HG03025 (cell line): ENCODE results near the gene DAGLA.

Experiments used
- ATAC-seq: cut with Tn5 transposase; IDR thresholded peaks from one replicate; pipeline ENCODE4 v1.9.1; 2021; ENCODE audit warnings: mild to moderate bottlenecking, moderate library complexity; ENCODE audit not compliant: unreplicated experiment, low FRiP score

Gene DAGLA

DNA sequence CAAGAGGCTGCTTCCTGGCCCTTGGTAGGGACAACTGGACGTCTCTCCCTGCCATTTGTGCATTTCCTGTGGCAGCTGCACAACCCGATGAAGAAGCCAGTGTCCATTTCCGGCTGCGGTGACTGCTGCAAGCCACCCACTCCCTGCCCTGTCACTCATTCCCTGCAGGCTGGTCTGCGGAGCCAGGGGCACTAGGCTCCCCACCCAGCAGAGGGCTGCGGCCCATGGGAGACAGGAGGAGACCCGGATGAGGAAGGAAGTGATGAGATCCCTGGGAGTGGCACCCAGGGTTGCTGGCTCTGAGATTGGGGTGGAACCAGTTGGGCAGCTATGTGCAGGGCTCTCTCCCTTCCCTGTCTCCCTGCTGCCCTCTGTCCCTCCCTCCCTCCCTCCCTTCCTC lies 62.2 kb downstream of the DAGLA start:
- ATAC-seq = no peak

DNA sequence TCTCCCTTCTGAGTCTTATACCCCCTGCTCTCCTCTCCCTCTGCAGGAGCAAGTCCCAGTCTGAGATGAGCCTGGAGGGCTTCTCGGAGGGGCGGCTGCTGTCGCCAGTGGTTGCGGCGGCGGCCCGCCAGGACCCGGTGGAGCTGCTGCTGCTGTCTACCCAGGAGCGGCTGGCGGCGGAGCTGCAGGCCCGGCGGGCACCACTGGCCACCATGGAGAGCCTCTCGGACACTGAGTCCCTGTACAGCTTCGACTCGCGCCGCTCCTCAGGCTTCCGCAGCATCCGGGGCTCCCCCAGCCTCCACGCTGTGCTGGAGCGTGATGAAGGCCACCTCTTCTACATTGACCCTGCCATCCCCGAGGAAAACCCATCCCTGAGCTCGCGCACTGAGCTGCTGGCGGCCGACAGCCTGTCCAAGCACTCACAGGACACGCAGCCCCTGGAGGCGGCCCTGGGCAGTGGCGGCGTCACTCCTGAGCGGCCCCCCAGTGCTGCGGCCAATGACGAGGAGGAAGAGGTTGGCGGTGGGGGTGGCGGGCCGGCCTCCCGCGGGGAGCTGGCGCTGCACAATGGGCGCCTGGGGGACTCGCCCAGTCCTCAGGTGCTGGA lies 63.4 kb downstream of the DAGLA start:
- no peak for ATAC-seq

DNA sequence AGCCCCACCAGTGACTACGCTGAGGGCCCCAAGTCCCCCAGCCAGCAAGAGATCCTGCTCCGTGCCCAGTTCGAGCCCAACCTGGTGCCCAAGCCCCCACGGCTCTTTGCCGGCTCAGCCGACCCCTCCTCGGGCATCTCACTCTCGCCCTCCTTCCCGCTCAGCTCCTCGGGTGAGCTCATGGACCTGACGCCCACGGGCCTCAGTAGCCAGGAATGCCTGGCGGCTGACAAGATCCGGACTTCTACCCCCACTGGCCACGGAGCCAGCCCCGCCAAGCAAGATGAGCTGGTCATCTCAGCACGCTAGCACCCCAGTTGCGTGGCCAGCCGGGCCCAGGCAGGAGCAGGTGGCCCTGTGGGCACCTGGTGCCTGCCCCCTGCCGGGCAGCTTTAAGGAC lies 64.0 kb downstream of the DAGLA start:
- ATAC-seq = no peak

DNA sequence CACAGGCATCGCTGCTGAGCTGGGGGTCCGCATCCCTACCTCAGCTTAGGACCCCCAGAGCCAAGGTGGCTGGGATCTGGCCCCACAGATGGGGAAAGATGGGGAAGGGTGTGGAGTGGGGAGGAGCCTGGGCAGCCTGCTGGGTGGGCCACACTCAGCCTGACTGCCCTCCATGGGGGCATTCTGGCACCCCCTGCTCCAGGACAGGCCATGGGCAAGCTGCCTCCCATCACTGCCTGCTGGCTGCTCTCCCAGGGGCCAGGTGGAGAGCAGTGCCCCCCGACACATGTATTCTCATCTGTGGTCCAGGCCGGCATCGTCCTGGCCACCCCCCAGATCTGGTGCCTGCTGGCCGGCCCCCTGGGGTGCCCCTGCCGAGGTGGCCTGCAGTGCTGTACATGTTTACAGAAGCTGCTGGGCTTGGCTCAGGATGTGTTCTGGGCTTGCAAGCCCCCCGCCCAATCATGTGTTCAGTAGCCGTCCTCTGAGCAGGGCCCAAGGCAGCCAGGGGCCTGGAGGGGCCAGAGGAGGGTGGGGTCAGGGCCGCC lies 64.5 kb downstream of the DAGLA start:
- ATAC-seq = no peak

DNA sequence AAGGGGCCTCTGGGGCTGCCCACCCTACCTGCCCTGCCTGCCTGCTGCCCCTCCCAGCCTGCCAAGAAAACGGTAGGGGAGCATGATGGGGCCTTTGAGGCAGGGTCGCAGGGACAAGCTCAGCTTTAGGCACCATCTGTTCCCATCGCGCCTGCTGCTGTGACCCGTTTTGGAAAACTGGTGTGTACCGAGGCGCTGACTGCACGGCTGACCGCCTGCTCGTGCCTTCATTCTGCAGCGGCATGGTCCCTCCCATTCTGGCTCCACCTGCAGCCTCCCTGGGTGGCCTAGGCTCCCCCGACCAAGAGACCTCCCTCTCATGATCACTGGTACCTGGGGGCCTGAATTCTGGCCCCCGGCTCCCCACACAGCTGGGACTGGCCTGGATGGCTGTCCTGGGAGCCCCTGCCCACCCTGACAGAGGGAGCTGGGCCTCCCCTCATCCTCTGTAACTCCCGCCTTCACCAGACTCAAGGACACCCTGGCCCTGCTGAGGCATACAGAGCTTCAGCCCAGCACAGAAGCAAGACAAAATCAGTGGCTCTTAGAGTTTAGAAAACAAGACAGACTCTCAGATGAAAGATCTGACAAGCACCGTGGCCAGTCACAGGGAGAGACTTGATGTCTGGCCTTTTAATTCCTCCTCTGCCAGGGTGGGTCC lies 65.7 kb downstream of the DAGLA start:
- no peak for ATAC-seq

DNA sequence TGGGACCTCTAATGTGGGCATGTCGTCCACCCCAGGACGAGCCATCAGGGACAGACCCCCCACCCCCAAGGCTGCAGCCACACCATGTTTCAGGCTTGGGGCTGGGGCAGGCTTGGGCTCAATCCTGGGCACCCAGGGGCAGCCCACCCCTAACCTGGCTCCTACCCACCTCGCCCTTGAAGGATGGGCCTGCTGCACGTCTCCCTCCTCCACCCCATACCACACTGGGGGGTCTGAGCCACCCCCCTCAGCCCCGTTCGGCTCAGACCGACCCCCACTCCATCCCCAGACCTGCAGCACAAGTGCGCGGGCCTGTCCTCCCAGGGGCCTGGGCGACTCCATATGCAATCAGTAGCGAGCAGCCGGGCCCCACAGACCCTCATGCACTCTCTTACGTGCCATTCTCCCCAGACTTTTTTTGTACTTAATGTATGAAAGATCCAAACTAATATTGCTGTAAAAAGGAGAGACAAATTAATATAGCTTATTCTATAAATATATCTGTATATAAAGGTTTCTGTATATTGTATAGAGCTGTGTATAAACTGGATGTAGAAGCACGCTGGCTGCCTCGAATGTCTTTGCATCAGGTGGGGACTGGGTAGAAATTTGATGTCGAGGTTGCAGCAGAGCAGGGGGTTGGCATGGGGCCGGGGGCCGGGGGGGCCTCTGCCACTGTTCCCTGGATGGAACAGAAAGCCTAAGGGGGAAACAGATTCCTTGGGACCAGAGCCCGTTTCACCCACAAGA lies 66.4 kb downstream of the DAGLA start:
- no peak for ATAC-seq

DNA sequence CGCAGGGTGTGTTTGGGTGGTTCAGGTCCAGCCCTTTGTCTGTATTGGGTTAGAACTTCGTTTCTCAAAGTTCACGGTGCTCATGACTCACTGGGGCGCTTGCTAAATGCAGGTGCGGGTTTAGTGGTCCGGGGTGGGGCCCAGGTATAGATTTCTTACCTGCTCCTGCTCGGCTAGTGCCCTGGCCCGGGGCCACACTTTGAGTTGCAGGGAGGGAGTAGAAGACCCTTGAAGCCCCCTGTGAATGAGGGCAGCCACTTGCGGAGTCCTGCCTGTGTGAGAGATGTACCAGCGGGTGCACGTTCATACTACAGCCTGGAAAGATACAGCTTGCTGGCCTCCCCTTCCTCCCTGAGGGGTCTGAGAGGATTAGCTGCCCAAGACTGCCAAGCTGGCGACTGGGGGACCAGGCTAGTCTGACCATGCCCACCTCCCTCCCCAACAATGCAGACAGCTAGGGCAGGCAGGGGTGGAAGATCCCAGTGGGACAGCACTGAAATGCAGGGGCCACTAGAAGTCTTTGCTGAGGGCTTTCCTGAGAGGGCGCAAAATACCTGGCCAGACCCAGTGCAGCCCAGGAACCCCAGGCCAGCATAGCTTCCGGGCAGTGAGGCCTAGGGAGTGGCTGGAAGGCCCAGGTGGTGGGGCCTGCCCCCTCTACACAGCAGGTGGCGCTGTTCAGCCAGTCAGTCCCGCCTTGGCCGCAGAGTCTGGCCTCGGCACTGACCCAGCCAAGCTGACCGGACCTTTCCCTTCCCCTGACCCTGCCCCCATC lies 67.2 kb downstream of the DAGLA start:
- ATAC-seq = peak; percentile 41

DNA sequence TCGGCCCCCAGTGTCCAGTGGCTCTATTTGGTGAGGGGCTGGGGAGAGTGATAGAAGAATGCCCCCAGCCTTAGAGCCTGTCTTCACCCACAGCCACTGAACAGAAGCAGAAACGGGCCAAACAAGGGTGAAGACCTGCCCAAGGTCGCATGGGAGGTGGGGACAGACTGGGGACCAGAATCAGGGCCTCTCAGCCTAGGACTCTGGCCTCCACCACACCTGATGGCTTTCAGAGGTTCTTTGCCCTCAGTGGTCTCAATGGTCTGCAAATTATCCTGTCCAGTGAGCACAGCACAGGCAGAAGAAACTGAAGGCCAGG lies 67.7 kb downstream of the DAGLA start:
- ATAC-seq = no peak

DNA sequence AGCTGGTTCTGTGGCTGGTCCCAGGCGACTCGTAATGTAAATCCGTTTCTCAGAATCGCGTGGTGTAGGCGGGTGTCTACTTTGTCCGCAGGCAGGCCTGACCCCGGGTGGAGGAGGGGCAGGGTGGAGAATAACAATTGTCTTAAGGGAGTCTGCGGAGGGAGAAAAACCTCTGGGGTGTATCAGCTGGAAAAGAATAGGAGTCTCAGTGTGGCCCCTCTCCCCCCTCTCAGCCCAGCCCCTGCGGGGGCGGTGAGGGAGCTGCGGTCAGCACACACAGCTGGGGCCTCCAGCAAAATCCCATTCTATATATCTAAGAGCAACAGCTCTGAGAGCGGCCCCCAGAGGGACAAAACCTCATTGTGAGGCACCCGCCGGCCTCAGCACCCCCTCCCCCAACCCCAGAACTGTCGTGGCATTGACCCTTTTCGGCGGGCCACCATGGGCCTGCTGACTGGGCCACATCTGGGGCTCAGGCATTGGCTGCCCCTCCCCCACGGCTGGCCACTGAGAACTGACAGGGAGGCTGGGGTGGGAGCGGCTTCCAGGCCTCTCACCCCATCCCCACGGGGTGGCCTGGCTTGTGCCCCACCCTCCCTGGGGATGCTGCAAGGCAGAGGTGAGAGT lies 69.5 kb downstream of the DAGLA start:
- ATAC-seq = no peak

DNA sequence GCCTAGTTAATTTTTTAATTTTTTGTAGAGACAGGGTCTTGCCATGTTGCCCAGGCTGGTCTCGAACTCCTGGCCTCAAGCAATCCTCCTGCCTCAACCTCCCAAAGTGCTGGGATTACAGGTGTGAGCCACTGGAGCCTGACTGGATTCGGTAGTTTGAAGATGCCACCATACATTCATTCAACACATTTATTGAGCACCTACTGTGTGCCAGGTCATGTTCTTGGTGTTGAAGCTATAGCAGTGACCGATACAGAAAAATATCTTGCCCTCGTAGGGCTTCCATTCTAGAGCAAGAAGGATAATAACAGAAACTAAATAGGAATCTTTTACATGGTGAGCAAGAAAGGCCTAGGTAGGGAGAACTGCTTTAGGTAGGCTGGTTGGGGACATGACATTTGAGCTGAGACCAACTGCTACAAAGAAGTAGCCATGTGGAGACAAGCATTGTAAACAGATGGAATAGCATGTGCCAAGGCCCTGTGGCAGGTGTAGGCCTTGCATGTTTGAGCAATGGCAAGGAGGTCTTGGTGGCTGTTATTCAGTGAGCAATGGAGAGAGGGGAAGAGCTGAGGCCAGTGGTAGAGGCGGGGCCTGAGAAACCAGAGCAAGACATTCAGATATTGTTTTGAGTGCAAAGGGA lies 70.6 kb downstream of the DAGLA start:
- no peak for ATAC-seq

DNA sequence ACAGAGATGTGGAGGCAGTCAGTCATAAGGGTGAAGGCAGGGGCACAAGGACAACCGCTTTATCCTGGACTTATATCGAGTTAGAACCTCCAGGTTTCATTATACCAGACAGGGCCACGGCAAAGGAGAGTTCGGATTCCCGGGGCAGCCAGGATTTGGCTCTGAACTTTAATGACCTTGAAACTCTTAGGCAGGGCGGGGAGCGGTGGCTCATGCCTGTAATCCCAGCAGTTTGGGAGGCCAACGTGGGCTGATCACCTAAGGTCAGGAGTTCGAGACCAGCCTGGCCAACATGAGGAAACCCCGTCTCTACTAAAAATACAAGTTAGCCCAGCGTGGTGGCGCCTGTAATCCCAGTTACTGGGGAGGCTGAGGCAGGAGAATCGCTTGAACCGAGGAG lies 71.2 kb downstream of the DAGLA start:
- ATAC-seq = no peak

DNA sequence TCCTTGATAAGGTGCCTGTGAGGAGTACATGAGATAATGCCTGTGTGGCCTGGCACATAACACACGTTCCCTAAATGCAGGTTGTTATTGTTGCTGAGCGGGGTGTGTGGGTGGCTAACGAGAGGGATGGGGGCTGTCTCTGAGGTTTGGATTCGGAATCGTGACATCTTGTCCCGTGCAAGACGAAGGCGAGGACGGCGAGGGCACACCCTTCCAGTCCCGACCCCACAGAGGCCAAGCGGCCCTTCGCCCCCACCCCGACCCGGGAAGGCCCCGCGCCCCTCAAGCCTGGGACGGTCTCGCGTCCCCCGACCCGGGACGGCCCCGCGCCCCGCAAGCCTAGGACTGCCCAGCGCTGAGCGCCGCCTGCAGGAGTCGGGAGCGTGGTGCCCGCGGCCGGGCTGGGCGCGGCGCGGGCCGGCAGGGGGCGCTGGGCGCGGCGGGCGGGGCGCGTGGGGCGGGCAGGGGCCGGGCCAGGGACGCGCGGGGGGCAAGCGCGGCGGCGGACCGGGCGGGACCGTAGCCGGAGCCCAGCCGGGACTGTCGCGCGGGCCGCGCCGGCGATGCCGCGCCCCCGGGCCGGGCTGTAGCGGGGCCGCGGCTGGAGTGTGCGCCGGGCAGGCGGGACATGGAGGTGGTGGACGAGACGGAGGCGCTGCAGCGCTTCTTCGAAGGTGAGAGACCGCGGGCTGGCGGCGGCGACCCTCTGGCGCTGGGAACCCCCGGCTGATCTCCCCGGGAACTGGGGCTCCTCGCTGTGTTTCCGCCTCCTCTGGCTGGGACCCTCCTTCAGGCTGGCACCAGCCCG lies 72.1 kb downstream of the DAGLA start, which contains the start of gene MYRF:
TSS of gene MYRF (plus strand) at position 520 of the 808 bp plus-strand sequence. CDS start at position 629, 109 bp downstream.
- ATAC-seq = no peak

DNA sequence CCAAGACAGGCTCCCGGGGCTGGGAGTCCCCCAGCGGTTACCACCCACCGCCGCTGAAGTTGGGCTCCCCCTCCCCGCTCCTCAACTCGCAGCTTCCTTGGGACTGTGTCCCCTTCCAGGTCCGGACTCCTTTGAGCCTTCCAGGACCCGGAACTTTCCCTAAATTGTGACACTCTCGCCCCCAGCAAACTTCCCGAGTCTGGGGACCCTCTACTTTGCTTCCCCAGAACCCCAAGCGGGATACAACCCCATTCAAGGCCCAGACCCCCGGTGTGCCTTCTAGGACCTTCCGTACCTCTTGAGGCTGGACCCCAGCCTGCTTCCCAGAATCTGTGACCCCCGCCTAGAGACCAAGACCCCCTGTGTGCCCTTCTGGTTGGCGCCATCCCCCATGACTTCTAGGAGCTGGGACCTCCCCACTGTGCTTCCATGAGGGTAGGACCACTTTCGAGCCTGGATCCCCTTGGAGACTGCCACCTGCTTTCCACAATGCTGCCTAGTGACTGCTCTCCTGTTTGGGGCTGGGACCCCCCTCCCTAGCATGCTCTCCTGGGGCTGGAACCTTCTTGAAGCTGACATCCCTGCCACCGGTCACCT lies 72.8 kb downstream of the DAGLA start:
- no peak for ATAC-seq

DNA sequence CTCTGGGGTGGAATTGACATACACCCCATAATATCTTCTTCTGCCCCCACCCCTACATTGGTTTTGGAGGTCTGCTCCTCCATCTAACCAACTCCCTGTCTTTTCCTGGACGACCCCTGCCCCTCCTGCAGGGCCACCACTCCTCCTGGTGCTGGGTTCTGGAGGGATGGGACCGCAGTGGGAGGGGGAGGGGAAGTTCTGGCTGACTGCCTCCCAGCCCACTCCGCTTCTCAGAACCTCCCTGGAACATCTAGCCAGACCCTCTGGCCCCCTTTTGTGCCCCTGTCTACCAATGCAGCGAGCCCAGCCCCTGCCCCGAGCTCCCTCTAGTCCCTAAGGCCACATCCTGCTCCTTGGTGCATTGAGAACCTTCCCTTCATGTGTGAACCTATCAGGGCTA lies 73.5 kb downstream of the DAGLA start:
- ATAC-seq = no peak

DNA sequence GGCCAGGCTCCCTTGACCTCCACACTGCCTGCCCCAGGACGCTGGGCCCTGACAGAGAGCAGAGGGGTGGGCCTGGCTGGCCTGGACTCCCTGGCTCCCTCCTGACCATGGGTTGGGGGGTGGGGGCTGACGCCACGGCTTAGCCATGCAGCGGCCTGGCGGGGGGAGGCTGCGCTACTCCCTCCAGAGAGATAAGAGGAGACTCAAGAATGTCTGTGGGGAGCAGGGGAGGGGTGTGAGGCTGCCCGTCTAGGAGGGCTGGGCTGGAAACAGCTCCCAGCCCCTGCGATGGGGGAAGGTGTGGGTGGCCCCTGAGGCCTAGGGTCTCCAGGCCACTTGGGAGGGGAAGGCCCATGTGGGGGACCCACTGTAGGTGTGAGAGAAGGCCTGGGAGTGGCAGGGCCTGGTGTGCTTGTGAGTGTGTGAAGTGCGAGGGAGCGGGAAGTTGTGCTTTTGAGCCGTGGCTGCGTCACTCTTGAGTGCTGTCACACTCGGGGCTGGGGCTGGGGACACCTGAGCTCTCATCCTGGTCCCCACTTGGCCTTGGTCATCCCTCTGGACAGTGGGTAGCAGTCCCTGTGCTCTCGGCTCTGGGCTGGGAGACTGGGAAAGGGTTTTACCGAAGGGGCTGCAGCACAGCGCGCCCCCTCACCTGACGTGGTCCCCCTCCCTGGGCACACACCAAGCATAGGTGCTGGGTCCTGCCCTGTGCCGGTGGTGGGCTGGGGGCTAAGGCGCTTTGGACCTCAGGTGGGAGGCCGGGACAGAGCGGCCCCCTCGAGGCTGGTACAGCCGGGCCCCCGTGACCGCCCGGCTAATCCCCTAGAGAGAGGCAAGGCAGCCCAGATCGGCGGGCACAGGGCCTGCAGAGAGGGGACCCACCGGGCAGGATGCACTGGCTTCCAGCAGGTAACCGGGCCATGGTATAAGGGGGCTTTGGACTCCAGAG lies 74.6 kb downstream of the DAGLA start:
- no peak for ATAC-seq

DNA sequence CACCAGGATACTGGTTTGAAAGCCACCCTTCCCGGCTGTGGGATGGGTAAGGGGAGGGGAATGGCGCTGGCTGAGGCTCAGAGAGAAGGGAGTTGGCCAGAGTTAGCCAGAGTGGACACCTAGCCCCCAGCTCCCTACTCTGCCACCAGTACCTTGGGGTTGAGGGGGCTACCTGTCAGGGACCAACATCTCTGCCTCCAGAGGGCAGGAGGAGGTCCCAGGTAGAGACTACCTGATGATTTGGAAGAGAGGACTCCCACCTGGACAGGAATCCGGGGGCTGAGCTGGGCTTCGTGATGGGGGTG lies 75.9 kb downstream of the DAGLA start:
- ATAC-seq = no peak

DNA sequence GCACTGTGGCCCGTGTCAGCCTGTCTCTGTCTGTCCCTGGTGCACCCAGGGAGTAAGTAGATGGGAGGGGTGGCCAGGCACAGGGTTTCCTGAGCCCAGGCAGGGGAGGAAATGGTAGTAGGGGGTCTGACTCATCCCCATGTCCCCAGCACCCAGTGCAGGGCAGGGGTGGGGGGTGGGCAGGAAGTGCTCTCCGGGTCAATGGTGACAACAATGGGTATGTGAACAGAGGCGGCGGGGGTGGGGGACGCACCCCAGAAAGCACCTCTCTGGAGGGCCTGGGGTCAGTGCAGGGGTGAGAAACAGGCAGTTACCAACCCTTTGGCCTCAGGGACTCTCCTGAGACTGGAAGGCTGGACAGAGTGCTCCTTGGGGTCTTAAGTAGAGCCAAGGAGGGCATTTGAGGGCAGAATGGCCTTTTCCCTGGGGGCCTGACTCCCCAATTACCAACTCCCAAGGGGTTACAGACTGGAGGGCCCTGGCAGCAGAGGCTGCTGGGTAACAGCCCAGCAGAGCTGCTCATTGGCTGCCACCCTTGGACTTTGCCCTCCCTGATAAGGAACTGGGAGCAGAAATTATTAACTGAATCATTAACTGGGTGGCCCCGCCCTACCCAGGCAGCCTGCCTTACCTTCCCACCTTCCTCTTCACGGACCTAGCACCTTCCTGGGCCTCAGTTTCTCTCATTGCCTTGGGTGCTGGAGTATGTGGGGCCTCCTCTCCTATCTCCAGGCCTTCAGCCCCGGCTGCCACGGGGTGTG lies 76.4 kb downstream of the DAGLA start:
- no peak for ATAC-seq
